ENCODE results near the gene SMYD1.

GRCh38 chr2:88097891-88098557, 30.4 kb downstream of the SMYD1 start:
- TF ChIP-seq CTCF (IDR thresholded peaks at IDR 0.05) = no peak
- no peak for TF ChIP-seq POLR2A (IDR thresholded peaks at IDR 0.05)

All from lower leg skin (tissue), 3 donors.